ENCODE results near the gene HOXA13.

Gene HOXA13

DNA sequence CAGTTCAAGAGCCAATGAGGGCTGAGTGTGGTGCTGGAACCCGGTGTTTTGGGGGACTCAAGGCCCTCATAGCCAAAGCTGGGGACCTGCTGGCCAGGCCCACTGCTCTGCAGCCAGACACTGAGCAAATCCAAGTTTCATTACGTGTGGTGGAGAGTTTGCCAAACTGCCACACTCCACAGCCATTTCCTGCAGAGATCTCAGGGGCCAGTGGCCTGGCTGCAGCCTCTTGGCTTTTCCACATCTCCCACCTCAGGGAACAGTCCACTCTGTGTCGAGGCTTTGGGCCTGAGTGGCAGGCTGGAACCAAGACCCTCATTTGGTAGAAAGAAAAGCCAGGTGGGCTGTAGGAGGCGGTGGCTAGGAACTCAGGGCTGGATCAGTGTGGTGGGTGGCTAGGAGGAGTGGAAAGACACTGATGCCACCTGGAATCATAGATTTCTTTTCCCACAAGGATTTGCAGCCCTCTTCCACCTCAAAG lies 18.1 kb downstream of the HOXA13 start:
- DNase-seq (ENCODE audit: low read depth in 2 of 2), result no peak

DNA sequence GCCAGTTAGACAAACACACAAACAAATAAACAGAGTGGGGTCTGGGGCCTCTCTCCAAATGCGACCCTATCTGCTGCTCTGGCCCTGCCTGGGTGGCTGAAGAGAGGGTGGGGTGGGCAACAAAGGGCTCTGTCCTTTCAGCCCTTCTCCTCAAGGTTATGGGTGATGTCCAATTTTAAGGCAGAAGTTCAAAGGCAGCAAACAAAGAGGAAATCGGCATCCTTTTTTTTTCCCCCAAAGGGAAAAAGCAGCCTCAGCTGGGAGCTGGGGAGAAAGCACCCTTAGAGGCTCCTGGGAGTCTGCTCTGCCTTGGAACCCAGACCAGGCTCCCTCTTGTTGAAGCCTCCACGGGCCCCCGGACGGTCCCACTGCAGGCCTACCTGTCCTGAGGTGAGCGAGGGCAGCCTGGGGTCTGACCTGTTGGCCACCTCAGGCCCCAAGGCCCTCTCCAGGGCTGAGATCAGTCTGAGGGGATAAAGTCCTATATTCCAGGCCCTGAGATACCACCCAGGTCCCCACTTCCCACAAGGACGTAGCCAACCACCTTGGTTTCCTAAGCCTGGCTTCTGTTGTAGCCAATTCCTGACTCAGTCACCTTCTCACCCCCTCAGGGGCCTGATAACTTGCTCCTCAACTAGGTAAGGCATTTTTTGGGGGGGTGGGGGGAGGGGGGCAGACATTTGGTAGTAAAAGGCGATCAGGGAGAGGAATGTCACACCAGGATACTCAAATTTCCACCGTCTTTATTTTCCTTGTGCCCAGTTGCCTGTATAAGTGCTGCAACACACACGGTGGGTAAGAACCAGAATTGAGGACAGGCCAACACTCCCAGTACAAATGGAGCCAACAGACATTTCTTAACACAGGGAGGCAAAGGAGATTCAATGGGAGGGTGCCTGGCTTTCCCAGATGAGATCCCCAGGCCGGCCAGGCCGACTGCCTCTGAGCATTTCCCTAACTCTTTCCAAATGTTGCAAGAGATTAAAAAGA lies 19.2 kb downstream of the HOXA13 start:
- DNase-seq (ENCODE audit: low read depth in 2 of 2), result no peak

DNA sequence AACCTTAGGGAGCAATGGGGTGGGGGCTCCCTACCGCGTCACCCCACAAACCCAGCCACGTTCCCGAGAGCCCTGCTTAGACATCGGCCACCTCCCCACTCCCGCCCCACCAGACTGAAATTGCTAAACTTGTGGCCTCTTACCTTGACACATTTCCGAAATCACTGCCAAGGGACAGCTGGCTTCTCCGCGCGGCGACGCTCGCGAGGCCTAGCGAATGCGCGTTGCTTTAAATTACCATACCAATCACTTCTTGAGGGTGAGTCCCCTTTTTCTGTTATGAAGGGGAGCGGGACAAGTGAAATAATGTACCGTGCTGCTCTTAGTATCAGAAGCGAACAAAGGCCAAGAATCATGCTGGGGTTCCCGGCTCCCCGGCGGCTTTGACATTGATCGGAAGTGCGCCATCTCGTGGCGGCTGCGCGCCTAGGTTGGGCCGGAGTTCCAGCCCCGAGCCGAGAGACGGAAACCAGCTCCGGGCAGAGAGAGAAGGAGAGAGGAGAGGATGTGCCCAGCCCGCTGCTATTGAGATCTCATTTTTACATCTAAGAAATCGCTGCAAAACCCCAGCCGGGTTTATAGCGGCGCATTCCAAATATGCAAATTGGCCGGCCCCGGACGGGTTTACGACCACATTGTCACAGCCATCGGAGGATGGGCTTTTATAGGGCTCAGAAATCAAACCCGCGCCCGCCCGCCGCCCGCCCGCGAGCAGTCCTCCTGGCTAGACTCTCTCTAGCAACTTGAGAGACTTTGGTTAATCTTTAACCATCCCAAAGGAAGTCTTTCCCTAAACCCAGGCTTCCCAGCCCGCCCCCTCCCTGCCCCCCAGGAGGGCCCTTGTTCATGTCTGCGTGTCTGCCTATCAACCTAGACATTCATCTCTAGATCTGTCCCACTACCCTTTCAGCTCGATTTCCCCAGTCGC lies 20.1 kb downstream of the HOXA13 start:
- DNase-seq (ENCODE audit: low read depth in 2 of 2), result no peak

DNA sequence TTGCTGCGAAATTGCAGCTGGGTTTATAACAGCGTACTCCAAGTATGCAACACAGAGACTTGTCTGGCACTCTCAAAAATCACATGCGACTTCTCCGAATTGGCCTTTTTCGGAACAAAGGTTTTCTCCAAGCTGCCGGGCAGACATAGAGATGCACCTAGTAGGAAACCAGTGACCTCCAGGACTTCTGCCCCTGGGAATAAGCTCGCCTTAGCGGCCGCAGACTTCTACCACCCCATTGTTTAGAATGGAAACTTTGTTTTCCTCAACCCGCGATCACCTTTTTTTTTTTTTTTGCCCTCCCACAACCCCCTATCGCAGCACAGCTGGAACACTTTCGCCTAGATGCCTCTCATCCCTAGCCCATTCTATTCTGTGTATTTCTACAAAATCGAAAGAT lies 20.9 kb downstream of the HOXA13 start:
- DNase-seq (ENCODE audit: low read depth in 2 of 2), result no peak

DNA sequence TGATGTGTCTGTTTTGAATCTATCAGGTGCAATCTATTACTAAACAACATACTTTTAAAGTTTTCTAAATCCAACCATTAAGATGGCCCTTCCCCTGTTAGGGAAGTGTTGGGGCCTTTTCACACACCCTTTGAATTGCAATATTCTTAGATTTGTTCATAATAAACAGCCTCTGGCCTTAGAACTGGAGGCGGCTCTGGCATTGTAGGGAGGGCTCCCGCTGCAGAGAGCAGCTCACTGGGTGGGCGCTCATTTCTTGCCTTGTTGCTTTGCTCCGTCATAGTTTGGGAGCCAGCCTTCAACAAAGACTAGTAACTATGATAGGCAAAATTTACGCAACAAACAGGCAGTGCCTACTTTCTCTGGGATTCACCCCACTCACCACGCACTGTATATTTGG lies 21.5 kb downstream of the HOXA13 start:
- DNase-seq (ENCODE audit: low read depth in 2 of 2), result no peak

DNA sequence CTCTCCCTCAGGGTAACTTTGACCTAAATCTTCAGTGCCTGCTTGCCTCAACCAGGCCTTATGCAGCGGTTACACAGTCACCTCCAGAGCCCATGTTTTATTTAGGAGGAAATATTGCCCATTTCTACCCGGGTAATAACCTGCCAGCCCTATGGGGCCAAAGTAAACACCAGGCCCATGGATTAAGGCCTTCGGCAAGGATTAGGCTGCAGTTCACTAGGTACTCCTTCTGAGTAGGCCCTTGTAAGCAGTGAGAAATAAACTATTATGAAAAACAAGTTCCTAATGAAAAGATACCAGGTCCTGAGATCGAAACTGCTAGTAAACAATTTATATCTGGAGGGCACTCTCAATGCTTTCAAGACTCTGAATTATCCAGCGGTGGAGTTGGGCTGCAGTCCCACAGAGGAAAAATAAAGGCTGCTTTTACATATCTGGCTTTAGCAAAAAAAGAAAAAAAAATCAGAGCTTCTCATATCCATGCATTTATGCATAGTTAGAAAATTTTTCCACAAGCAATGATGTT lies 22.0 kb downstream of the HOXA13 start:
- no peak for DNase-seq (ENCODE audit: low read depth in 2 of 2)

DNA sequence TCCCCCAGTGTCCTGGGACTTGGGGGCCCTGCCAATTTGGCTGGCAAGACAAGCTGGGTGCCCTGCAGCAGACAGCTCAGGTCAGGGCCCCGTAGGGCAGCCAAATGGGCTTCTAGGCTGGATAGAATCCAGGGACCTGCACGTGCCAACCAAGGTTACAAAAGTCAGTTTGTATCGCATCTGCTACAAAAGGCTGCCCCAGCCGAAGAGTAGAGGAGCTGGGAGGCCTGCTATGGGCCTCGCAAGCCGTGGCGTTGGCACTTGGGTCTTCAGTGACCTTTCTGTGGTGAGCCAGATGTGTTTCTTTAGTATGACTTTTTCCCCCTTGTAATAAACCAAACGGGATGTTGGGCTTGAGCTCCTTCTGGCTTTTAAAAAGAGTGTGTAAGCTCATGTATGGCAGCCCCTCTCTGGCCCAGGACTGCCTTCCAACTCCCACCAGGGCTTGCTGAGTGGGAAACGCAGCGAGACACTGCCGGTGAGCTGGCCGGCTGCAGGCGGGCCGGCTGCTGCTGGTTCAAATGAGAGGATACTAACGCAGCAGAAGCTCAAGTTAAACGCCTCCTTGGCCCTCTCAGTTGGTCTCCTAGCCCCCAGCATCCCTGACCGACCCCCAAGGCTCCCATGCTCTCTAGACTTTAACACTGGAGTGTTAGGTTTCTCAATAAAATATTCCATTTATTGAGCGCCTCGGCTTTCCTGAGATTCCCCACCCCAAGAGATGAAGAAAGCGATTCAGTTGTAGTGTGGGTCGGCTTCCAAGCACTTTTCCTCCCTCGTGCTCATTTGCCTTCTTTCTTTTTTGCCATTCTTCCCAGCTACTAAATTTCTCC lies 22.7 kb downstream of the HOXA13 start:
- no peak for DNase-seq (ENCODE audit: low read depth in 2 of 2)

DNA sequence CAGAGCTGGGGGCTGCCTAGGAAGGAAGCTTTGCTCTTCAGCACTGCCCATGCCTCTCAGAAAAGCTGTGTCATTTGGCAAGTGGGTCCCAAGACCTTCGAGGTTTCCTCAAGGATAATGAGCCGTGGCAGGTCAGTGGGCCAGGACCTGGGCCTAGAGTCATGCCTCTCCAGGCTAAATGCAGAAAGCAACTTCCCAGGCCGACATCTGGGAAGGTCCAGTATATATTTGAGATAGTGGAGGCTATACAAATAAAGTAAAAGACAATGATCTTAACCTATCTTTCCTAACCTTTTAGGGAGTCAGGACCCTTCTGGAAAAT lies 23.4 kb downstream of the HOXA13 start:
- no peak for DNase-seq (ENCODE audit: low read depth in 2 of 2)

DNA sequence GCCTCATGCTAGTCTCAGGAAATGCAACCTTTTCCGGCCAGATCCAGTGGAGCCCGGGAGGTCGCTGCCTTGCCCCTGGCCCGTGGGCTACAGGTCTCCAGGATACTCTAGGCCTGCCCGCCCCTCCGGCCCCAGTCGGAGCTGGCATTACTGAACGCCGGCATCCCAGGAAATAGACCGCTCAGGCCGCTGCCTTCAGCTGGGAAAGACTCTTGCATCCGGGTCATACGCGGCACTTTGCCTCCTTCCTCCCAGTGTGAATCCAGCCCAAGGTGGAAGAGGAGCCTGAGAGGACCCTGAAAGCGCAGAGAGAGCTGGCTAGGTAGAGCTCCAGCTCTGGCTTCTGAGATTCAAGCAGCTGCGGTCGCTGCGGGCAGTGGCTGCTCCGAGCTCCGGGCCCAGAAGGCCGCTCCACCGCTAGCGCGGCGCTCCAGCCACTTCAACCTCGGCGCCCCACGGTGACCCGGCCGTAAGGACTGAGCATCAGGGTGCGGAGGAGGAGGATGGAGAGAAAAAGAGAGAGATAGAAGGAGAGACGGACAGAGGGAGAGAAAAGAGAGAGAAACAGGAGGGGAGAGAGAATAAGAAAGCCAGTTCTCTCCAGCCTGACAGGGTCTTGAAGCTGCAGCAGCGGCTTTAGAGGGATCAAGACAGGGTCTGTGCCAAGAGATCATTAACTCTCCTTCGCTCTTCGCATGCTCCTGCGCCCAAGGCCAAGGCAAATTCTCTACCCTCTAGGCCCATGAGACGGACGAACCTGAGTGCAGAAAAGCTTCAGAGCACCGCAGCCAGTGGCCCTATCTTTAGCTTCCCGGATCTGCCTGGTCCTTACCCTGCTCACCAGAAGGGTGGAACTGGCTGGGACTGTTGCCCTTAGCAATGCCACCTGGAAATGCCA lies 24.0 kb downstream of the HOXA13 start:
- no peak for DNase-seq (ENCODE audit: low read depth in 2 of 2)

DNA sequence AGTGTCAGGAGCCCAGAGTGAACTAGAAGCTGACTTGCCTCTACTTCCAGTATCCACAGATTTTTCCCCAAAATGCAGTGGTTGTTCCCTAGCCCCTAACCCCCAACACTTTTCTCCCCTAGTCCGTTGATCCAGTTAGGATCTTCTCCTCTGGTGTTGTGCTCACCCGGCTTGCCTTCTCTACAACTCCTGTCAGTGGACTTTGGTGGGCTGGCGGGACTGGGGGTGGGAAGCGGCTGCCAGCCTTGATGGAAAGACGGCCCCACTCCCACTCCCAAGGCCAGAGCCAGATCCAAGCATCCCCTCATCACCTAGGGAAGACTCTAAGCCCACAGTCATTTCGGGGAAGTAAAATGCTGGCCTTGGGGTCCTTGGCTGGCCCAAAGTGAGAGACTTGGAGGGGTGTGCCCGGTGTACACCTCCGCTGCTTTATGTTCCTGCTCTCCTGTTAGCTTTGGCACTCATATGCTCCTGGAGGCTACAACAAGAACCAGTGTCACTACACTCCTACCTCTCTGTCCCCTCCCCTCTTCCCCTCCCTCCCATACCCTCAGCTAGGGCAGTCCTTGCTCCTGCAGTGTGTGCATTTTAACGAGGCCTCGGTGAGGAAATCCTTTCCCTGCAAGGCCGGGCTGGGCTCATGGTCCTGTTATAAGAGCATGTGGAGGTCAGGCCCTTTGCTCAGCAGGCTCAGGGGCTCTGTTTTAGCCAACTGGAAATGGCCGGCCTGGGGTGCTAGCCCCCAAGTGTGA lies 24.8 kb downstream of the HOXA13 start:
- no peak for DNase-seq (ENCODE audit: low read depth in 2 of 2)

DNA sequence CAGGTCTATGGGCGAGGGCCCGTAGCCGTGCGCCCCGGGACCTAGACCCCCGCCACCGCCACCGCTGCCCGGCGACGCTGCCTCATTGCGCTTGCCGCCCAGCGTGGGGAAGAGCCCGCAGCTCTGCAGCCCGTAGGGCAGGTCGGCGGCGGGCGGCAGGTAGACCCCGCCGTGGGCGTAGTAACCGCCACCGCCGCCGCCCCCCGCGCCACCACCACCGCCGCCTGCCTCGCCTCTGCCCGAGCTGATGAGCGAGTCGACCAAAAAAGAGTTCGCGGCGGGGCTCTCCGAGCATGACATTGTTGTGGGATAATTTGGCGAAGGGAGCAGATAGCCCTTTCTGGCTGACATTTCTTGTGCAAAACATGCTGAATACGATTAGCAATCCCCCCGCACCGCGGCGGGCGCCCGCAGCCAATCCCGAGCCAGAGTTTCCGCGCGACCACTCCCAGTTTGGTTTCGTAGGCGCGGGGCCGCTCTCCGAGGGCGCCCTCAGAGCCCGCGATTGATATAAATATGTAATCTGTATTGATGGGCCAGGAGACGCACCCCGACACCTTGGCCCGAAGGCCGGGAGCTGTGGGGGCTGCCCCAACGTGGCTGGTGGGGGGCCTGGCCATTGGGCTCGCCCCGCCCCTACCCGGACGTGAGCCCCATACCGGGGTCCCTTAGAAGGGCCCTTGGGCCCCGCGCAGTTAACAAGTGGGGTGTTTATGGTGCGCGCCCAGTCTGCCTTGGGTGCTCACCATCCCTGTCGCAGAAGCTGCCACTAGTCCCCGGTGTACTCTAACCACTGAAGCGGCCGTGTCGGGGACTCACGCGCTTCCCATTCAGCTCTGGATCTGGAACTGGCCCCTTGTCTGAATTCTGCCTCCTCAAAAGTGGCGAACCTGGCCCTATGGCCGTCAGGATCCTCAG lies 25.7 kb downstream of the HOXA13 start, which contains the start of gene HOXA10:
Gene HOXA10 (minus strand): TSS at position 365 of the 918 bp plus-strand sequence. CDS start 14 bp downstream, at position 351.
- DNase-seq (ENCODE audit: low read depth in 2 of 2), result no peak

DNA sequence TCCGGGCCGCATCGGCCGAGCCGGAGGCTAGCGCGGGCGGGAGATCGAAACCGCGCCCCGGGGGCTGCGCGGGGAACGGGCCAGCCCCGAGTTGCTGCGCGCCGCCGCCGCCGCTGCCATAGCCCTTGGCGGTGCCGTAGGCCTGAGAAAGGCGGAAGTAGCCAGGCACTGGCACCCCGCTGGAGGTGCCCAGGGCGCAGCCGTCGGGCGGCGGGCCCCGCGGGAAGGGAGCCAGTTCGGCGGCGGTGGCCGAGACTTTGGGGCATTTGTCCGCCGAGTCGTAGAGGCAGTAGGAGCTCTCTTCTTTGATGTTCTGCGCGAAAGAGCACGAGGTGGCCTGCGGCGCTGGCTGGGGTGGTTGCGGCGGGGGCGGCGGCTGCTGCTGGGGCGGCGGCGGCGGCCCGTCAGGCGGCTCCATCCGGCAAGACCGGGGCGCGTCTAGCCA lies 26.4 kb downstream of the HOXA13 start:
- no peak for DNase-seq (ENCODE audit: low read depth in 2 of 2)

DNA sequence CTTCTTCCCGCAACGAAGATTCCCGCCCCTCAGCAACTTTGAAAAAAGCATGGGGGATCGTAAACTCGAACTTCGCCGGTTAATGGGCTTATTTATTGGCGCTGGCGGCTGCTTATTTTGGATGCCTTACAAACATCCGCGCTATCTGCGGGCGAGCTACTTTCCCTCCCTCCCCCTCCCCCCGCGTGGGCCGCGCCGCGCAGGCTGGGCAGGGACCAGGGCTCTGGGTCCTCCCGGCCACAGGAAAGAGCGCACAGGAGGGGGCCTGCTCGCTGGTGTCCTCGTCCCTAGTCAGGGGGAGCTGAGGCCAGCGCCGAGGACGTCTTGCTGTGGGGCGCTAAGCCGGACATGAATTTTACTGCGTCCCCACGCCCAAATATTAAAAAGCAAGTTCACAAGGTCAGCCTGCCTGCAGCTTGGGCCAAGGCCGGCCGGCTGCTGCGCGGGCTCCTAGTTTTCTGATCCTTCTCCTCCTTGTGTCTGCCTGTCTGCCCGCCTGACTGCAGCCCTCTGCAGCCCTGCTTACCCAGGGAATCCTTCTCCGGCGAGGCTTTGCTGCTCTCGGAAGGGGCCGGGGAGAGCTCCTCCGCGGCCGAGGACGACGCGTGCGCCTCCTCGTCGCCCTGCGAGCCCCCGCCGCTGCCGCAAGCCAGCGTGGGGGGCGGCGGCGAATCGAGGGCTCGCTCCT lies 26.9 kb downstream of the HOXA13 start:
- DNase-seq (ENCODE audit: low read depth in 2 of 2), result no peak

DNA sequence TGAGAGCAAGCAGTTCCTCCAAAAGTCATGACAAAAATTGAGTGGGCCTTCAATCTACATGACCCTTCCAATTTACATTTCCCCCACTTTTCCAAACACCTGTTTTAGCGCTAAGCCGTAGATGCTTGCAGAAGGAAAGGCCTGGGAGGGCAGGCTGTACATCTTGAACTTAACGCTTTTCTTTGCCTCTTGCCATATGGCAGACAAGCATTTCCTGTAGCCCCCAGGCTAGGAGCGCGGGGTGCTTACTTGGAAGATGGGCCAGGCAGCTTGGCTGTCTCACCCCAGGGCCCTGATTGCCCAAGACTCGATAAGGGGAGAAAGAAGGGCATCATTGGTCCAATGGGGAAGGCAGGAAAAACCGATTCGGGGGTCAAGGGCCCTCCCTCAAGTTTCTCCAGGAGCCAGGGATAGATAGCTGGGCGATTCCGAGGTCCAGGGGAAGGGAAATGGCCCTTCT lies 27.5 kb downstream of the HOXA13 start:
- no peak for DNase-seq (ENCODE audit: low read depth in 2 of 2)

DNA sequence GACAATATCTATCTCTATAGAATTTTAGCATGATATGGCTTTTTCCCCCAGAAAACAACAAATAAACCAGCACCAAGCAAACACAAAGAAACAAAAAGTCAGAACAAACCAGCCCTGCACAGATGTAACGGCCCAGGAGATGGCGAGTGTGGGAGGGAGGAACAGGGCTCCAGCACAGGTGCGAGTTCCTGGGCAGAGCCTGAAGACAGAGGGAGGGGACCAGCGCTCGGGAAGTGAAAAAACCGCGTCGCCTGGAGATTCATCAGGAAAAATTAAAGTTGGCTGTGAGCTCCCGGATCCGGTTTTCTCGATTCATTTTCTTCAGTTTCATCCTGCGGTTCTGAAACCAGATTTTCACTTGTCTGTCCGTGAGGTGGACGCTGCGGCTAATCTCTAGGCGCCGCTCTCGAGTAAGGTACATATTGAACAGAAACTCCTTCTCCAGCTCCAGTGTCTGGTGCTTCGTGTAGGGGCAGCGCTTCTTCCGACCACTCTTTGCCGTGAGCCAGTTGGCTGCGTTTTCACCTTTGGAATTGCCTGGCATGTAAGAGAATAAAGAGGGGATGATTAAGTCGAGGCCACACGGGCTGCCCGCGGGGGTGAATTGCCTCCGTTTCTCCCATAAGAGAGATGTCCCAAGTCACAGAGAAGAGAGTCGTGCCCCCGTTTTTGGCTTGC lies 28.1 kb downstream of the HOXA13 start:
- no peak for DNase-seq (ENCODE audit: low read depth in 2 of 2)

DNA sequence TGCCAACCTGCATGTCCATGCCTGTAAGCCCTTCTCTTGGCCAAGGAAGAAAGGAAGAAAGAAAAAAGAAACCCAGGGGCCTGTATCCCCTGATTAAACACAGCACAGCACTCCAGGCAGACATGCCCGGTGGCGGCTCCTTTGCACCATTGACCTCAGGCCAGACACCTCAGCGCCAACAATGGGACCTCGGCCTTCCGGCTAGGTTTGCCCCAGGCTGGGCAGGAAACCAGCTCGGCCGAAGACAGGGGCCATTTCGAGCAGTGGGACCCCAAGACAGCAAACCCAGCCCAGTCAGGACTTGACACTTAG lies 28.6 kb downstream of the HOXA13 start:
- DNase-seq (ENCODE audit: low read depth in 2 of 2), result no peak
